HS-5 (cell line): Measurements from ENCODE around the gene ALPL.

ENCODE experiments used
- DNase-seq: peaks from one replicate; pipeline ENCODE4 v3.0.0-alpha.2; 2012; ENCODE audit warnings: low read depth

The ALPL gene

GRCh38 chr1:21598904-21599303 is 89.7 kb downstream of the ALPL start:
- DNase-seq, result no peak

- DNase-seq, result no peak
These were observed 90.2 kb downstream of the ALPL start for GRCh38 chr1:21599402-21599801.

- no peak for DNase-seq
These were observed 92.2 kb downstream of the ALPL start for GRCh38 chr1:21601278-21602048.

- no peak for DNase-seq
These were observed 94.2 kb downstream of the ALPL start for GRCh38 chr1:21603177-21604138.

GRCh38 chr1:21604208-21604957 is 95.2 kb downstream of the ALPL start:
- no peak for DNase-seq

- no peak for DNase-seq
These were observed 95.9 kb downstream of the ALPL start for GRCh38 chr1:21605012-21605715.

GRCh38 chr1:21605964-21606705 is 96.9 kb downstream of the ALPL start:
- DNase-seq, result no peak

GRCh38 chr1:21607549-21608529 is 98.6 kb downstream of the ALPL start:
- DNase-seq, result no peak

GRCh38 chr1:21608798-21609197 is 99.6 kb downstream of the ALPL start:
- no peak for DNase-seq

- no peak for DNase-seq
These were observed 100.8 kb downstream of the ALPL start for GRCh38 chr1:21610027-21610426.

GRCh38 chr1:21610989-21611785 is 102.0 kb downstream of the ALPL start:
- DNase-seq, result no peak

- DNase-seq, result no peak
These were observed 102.8 kb downstream of the ALPL start for GRCh38 chr1:21612057-21612456.

GRCh38 chr1:21613072-21613867 is 104.0 kb downstream of the ALPL start:
- no peak for DNase-seq

GRCh38 chr1:21614419-21615115 is 105.3 kb downstream of the ALPL start:
- no peak for DNase-seq

GRCh38 chr1:21616372-21616771 is 107.1 kb downstream of the ALPL start:
- DNase-seq, result no peak

- no peak for DNase-seq
These were observed 108.0 kb downstream of the ALPL start for GRCh38 chr1:21617126-21617738.

GRCh38 chr1:21618059-21618458 is 108.8 kb downstream of the ALPL start:
- DNase-seq, result no peak
